ENCODE data around the gene CCL1. TPM values are rescaled to one million over a fixed set of nuclear protein-coding genes. Genes with fewer than 3 reads are reported as not detected.

The CCL1 gene
- total and polyA plus RNA-seq, 7 donors: not detected

- Histone ChIP-seq H3K4me3 (no peak overlapping the region), H3K36me3 (ENCODE audit: insufficient read depth in 1 of 2, low read depth in 1 of 2) (no peaks in the 10 kb centered on the region), H3K27ac (no peak overlapping the region), H3K4me1 (no peaks in the 10 kb centered on the region), H3K9me3 (peaks cover 4% of the 10 kb centered on the region), H3K27me3 (ENCODE audit: insufficient read depth in 3 of 3, low read length in 2 of 3) (peaks cover 0 to 2% (median 0%) of the 10 kb centered on the region in 3 donors)
- DNase-seq: no peak
- WGBS, 3 donors: 82 to 93% (median 91%) methylated on average over 2 of the region's 2 CpGs
- no peak for TF ChIP-seq CTCF (IDR thresholded peaks at IDR 0.05)
- intact Hi-C loops (cut with DNase I): loop anchor here in 1 of 2 donors (5.0 kb wide), 1 partner anchor 40 kb away; the partner anchor contains the start of gene CCL8
- ATAC-seq: no peak
These were observed 5.6 kb downstream of the CCL1 start for GRCh38 chr17:34357398-34357797.

DNA sequence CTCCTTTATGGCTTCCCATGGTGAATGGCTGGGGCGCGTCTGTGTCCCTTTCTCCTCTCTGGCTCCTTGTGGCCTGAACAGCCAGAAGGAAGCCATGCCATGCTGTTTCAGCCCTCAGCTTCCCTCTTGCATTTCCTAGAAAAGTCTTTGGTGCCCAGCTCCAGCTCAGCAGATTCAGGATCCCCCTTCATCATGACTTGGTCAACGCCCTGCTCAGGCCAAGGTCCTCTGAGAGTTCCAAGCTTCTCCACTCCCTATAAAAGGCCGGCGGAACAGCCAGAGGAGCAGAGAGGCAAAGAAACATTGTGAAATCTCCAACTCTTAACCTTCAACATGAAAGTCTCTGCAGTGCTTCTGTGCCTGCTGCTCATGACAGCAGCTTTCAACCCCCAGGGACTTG is 6.8 kb downstream of the CCL1 start, which contains the start of gene CCL13:
TSS of gene CCL13 (plus strand) at position 287 of the 400 bp plus-strand sequence. CDS start at position 334, 47 bp downstream.
- H3K4me3 ChIP-seq: no peak within 1 kb of the TSS
- no peaks in the 10 kb centered on the region for H3K4me1 ChIP-seq
- H3K27ac ChIP-seq: no peak within 1 kb of the TSS
- no peaks in the 10 kb centered on the region for H3K36me3 ChIP-seq (ENCODE audit: insufficient read depth in 1 of 2, low read depth in 1 of 2)
- no peak for DNase-seq
- no peak for TF ChIP-seq CTCF (IDR thresholded peaks at IDR 0.05)
- H3K9me3 ChIP-seq: peaks cover 4% of the 10 kb centered on the region
- 92 to 94% (median 92%) methylated on average over 5 of the region's 5 CpGs for WGBS, 3 donors
- H3K27me3 ChIP-seq (ENCODE audit: insufficient read depth in 3 of 3, low read length in 2 of 3): no peaks in the 10 kb centered on the region
- ATAC-seq: no peak
- intact Hi-C loops (cut with DNase I): loop anchor here in 1 of 2 donors (5.0 kb wide), 1 partner anchor 39 kb away; the partner anchor contains the start of gene CCL8

GRCh38 chr17:34354637-34355036 is 8.4 kb downstream of the CCL1 start:
- intact Hi-C loops (cut with DNase I): loop anchor here in 1 of 2 donors (5.0 kb wide), 1 partner anchor 37 kb away; the partner anchor contains the start of gene CCL8

DNA sequence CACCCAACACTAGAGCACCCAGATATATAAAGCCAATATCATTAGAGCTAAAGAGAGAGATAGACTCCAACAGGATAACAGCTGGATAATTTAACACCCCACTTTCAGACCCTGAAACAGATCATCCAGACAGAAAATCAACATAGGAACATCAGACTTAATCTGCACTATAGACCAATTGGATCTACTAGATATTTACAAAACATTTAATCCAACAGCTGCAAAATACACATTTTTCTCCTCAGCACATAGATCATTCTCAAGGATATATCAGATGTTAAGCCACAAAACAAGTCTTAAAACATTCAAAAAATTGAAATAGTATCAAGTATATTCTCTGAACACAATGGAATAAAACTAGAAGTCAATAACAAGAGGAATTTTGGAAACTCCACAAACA is 10.8 kb downstream of the CCL1 start:
- ATAC-seq: no peak
- TF ChIP-seq CTCF (IDR thresholded peaks at IDR 0.05): no peak
- intact Hi-C loops (cut with DNase I): no loop called here

More at GRCh38 chr17:34354637-34355036, 8.4 kb downstream of the CCL1 start:
- ATAC-seq: no peak
- H3K36me3 ChIP-seq (ENCODE audit: insufficient read depth in 1 of 2, low read depth in 1 of 2): no peaks in the 10 kb centered on the region
- H3K27ac ChIP-seq: no peak overlapping the region
- no peaks in the 10 kb centered on the region for H3K27me3 ChIP-seq (ENCODE audit: insufficient read depth in 3 of 3, low read length in 2 of 3)
- no peak for DNase-seq
- H3K4me3 ChIP-seq: no peak overlapping the region
- H3K4me1 ChIP-seq: no peaks in the 10 kb centered on the region
- peaks cover 4% of the 10 kb centered on the region for H3K9me3 ChIP-seq
- no peak for TF ChIP-seq CTCF (IDR thresholded peaks at IDR 0.05)

DNA sequence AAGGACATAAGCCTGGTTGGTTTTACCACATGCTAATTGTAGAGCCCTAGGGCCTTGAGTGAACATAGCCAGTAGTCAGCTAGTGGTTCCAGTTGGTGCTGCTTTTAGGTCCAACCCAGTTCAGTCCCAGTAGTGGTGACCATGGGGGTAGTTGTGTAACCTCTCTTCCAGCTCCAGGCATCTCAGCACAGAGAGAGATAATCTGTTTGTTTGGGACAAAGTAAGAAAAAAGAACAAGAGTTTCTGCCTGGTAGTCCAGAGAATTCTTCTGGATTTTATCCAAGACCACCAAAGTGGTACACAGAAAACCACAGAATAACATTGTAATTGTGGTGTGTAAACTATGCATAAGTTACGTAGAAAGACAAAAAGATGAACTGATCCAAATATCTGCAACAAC is 11.9 kb downstream of the CCL1 start:
- WGBS, 3 donors: 64 to 88% (median 73%) methylated on average over 1 of the region's 1 CpG
- Histone ChIP-seq H3K4me3 (no peak overlapping the region), H3K4me1 (no peaks in the 10 kb centered on the region), H3K27me3 (ENCODE audit: insufficient read depth in 3 of 3, low read length in 2 of 3) (peaks cover 0 to 2% (median 0%) of the 10 kb centered on the region in 3 donors), H3K9me3 (peaks cover 4% of the 10 kb centered on the region), H3K27ac (no peak overlapping the region), H3K36me3 (ENCODE audit: insufficient read depth in 1 of 2, low read depth in 1 of 2) (no peaks in the 10 kb centered on the region)
- no peak for TF ChIP-seq CTCF (IDR thresholded peaks at IDR 0.05)
- ATAC-seq (no peak), DNase-seq (no peak)
- intact Hi-C loops (cut with DNase I): no loop called here

More for the DNA sequence above, 10.8 kb downstream of the CCL1 start:
- no peaks in the 10 kb centered on the region for H3K4me1 ChIP-seq
- no peaks in the 10 kb centered on the region for H3K27me3 ChIP-seq (ENCODE audit: insufficient read depth in 3 of 3, low read length in 2 of 3)
- H3K4me3 ChIP-seq: no peak overlapping the region
- no peak for DNase-seq
- H3K36me3 ChIP-seq (ENCODE audit: insufficient read depth in 1 of 2, low read depth in 1 of 2): no peaks in the 10 kb centered on the region
- no peak overlapping the region for H3K27ac ChIP-seq
- H3K9me3 ChIP-seq: peaks cover 4% of the 10 kb centered on the region
